GM19025 (cell line): ENCODE data around the gene AGPAT4.

ENCODE experiments used
- ATAC-seq: cut with Tn5 transposase; IDR thresholded peaks from one replicate; pipeline ENCODE4 v1.9.1; 2021; ENCODE audit warnings: mild to moderate bottlenecking, low read depth, moderate library complexity; ENCODE audit not compliant: unreplicated experiment

The AGPAT4 gene

DNA sequence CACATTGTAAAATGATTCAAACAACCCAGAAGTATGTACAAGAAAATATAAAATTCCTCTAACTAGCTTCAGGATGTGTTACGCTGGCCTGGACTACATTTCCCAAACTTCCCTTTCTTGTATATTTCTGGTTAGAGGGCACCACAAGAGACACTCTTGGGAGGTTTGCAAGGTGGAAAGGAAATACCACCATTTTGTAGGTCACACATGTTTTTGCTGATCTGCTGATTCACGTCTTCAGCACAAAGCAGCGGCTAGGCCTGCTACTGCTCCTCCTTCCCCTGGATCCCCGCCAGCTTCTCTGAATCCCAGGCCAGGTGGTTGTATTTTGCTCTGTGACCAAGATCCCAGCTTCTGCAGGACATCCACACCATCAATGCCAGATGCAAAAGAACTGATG lies 104.2 kb downstream of the AGPAT4 start:
- ATAC-seq = no peak

DNA sequence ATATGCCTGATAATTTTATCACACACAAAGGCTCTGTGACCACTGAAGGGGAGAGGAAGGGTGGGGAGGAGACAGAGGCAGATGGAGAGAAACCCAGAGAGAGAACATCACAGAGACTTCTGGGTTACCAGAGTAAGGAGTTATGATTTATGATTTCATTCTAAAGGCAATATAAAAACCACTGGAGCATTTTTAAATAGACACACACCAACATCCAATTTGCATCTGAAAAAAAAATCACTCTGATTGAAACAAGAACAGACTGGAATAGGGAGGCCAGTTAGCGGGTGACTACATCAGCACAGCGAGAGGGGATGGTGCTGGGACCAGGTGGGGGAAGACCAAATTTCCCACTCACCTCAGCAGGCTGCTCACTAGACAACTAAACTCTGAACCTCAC lies 104.8 kb downstream of the AGPAT4 start:
- ATAC-seq = no peak

- no peak for ATAC-seq
Observed at GRCh38 chr6:161168281-161168891, 105.5 kb downstream of the AGPAT4 start.

DNA sequence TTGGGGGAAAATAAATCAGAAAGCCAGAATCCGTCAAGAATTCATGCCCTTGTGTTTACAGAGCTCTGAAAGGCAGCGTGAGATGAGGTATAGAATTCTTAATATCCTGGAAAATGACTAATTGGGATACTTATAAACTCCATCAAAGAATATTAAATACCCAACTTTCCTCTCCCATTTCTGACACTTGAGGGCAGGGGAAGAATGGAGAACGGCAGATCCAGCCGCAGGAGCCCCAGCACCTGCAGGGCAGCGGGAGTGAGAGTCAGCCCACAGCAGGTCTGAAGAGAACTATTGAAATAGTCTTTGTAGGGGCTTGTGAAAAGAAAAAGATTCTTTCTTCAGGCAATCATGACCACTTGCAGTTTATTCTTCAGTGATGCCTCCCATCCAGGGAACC lies 107.2 kb downstream of the AGPAT4 start:
- no peak for ATAC-seq

DNA sequence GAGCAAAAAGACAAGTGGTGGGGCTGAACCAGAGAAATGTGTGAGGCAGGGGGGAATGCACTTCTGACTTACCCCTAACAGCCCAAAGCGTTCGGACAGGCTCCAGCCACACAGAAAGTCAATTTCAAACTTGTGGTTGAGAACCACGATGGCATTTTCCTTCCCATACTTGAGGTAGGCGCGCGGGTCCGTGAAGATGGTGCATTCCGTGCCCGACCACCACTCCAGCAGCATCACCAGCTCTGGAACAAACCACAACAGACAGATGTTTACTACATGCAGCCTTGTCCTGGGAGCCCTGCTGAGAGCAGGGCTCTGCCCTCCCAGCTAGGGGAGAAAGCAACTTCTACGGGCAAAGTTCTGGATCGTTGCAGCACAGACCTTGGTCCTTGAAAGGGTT lies 107.7 kb downstream of the AGPAT4 start:
- no peak for ATAC-seq

GRCh38 chr6:161164182-161164625 lies 109.7 kb downstream of the AGPAT4 start:
- ATAC-seq = no peak

DNA sequence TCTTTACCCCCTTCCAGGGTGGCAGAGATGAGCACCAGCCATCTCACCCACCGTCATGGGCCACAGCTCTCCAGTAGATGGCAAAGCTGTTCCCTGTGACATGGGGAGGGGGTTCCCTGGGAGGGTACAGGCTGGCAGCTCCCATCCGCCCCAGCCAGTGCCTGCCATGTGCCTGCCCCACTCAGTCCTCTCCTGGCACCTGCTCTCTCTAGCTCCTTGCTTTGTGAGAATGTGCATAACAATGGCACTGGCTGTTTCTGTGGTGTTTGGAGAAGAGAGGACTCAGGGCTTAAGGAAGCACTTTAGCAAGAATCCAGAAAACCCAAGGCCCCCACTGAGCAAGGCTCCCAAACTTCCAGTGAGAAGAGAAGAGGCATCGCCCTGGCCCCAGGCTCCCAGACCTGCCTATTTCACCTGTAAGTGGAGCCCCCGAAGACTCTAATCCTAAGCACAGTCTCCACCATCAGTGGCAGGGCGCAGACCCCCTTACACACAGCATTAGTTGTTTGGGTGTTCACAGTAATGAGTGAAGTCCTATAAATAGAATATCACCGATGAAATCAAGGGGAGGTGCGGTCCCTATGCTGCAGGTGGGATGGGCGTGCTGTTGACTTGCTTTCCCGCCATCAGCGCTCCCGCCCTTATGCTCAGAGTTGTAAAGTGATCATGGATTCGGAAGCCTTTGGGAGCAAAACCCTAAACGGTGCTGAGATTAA lies 110.2 kb downstream of the AGPAT4 start:
- ATAC-seq = no peak

GRCh38 chr6:161162722-161163121 lies 111.1 kb downstream of the AGPAT4 start:
- no peak for ATAC-seq

GRCh38 chr6:161161889-161162624 lies 111.8 kb downstream of the AGPAT4 start:
- ATAC-seq = no peak

DNA sequence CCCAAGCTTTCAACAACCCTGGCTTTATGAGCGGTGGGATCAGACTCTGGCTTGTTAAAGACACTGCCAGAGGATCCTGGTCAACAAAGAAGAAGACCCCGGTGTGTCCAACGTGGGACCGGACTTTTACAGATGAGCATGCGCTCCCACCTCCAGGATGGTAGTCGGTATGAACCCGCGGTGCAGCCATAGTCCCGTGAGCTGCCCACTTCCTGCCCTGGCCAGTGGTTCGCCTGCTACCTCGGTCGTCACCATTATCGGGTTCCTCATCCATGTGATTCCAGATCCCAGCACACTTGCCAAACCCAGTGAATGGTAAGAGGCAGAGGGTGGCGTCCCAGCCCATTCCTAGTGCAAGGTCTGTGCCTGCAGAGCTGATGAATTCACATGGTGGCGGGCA lies 112.7 kb downstream of the AGPAT4 start:
- ATAC-seq = no peak

GRCh38 chr6:161154796-161155335 lies 119.0 kb downstream of the AGPAT4 start:
- ATAC-seq = no peak

GRCh38 chr6:161153725-161154124 lies 120.1 kb downstream of the AGPAT4 start:
- no peak for ATAC-seq

GRCh38 chr6:161152907-161153662 lies 120.8 kb downstream of the AGPAT4 start:
- no peak for ATAC-seq

DNA sequence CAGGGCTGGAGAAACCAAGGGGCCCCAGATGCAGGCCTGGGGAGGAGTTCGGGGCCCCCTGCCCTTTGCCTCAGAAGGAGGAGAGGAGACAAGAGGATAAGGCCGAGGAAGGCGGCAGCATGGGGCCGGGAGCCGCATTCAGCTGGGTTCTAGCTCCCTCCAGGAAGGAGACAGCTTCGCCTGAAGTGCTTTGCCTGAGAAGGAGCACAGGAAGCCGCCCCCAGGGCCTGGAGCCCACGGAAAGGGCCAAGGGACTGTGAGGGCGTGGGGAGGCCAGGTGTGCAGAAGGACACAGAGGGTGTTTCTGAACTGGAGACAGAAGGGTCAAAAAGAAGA lies 121.4 kb downstream of the AGPAT4 start:
- ATAC-seq = no peak

GRCh38 chr6:161151660-161152526 lies 122.0 kb downstream of the AGPAT4 start:
- no peak for ATAC-seq

- ATAC-seq = no peak
Observed at GRCh38 chr6:161151059-161151645, 122.7 kb downstream of the AGPAT4 start.

DNA sequence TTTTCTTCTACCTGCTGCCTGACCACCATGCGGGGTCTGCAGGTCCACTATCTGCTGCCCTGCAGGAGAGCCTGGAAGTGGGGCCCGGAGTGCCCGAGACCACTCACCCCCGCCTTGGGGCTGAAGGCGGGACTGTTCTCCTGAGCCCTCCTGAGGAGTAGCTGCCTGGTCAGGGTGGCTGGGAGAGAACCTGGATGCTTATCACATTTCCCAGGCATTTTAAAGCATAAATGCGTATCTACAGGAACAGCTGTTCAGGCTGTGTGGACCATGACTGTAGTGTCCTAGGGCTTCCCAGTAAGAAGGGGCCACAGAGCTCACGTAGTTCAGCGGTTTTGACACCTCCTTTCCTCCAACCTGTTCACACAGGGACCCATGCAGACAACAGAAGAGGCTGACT lies 123.3 kb downstream of the AGPAT4 start:
- no peak for ATAC-seq

DNA sequence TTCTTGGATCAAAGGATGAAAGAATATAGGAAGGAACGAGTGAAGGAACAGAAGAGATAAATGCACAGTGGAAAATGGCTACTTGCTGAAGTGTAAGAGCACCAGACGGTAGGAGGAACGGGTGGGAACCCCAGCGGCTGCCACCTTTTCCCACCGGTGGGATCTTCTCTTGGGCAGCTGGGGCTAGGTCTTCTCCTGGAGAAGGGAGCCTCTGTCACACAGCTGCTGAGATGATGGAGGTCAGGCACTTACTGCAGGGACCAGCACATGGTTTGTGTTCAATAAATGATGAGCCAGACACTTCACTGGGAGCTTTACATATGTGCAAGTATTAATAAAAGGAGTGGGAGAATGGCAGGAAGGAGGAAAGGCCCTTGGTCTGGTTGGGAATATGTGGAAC lies 123.7 kb downstream of the AGPAT4 start:
- ATAC-seq = no peak

- no peak for ATAC-seq
Observed at GRCh38 chr6:161143663-161144430, 130.0 kb downstream of the AGPAT4 start.
